ENCODE results near the gene F5. TPM values are rescaled to one million over a fixed set of nuclear protein-coding genes. Genes with fewer than 3 reads are reported as not detected.

The F5 gene
- total and polyA plus RNA-seq, 2 of the 13 experiments (the other 11 are each of a cell fraction or from before 2014, with no cell fraction given), result 38.3 to 64.0 TPM

DNA sequence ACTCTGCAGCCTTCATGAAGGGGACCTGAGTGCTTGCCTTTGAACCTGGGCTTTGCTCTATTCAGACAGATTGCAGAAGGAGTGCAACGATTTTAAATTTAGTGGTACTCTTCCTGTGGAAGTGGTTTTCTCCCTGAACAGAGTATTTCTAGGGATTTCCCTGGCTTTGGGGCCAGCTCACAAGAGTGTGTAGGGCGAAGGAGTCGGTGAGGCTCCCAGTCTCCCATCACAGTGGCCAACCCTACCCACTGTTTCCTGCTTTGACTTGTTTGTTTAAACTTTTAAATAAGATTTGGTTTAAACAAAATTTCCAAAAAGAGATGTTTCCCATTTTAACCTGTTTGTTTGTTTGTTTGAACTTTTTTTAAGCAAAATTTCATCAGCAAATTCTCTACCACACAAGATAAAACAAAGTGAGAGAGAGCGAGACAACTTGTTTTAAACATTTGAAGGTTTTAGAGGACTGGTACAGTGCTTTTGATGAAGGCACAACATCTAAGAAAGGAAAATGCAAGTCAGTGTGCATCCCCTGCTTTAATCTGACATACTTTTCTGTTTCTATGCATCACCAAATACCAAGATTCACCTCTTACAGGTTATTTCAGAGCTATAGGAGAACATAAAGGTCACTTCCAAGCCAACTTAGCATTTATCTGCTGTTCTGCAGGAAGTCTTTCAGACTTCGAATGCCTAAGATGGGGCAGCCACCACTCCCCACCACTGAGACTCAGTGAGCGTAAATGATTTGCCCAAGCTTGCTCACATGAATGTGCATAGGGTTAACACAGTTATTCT is 37.0 kb upstream of the F5 start:
- CTCF ChIA-PET (ENCODE audit: low intra/inter-chr PET ratio, low total read pairs), result no interaction called here
- no TSS peak for BruUV-seq (replicated peaks)
- WGBS (ENCODE audit: low lambda C conversion rate), result 21% methylated on average over 6 of the region's 6 CpGs

DNA sequence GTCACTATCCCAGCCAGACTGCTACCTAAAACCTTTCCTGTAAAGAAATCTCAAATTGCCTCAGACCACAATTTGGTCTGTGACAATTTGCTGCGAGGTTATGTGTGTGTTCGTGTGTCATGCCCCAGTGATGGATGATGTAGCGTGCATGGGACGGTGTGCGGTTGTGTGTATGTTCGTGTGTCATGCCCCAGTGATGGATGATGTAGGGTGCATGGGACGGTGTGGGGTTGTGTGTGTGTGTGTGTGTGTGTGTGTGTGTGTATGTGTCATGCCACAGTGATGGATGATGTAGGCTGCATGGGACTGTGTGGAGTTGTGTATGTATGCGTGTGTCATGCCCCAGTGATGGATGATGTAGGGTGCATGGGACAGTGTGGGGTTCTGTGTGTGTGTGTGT is 34.3 kb upstream of the F5 start:
- Histone ChIP-seq H3K27me3 (ENCODE audit: control insufficient read depth in 1 of 2, insufficient read depth in 2 of 2, low read length in 2 of 2) (peaks cover 2 to 22% of the 10 kb centered on the region in 2 experiments; a peak in 3 of 5 replicates), H3K4me1 (ENCODE audit: insufficient read depth, low read length) (no peaks in the 10 kb centered on the region), H3K27ac (ENCODE audit: extremely low read length, insufficient read depth, low read length) (no peak overlapping the region), H2AFZ (ENCODE audit: low read length) (no peak overlapping the region), H3K9ac (ENCODE audit: insufficient read depth, low read depth, low read length) (no peak overlapping the region), H3K36me3 (replicated peaks in 1 of 2; ENCODE audit: control insufficient read depth in 1 of 2, insufficient read depth in 2 of 2, low read length in 2 of 2) (no peaks in the 10 kb centered on the region), H3K9me3 (ENCODE audit: low read length) (no peaks in the 10 kb centered on the region), H3K79me2 (ENCODE audit: insufficient read depth, low read length) (no peaks in the 10 kb centered on the region), H4K20me1 (ENCODE audit: insufficient read depth, low read length) (no peaks in the 10 kb centered on the region), H3K4me2 (ENCODE audit: low read depth, low read length) (no peak overlapping the region), H3K4me3 (replicated peaks in 1 of 3; ENCODE audit: insufficient read depth in 1 of 3, low read depth in 2 of 3, low read length in 3 of 3) (no peak overlapping the region)
- ChIA-PET POLR2A (no interaction called here), CTCF (ENCODE audit: low intra/inter-chr PET ratio, low total read pairs) (no interaction called here)
- 67% methylated on average over 8 of the region's 8 CpGs for WGBS (ENCODE audit: low lambda C conversion rate)
- intact Hi-C loops (cut with micrococcal nuclease; ENCODE audit: unreplicated experiment) (no loop called here), in situ Hi-C loops (cut with HindIII; ENCODE audit: extremely low pct_ligation_motif_present, low pct_unique_long_range_greater_than_20kb) (no loop called here)
- DNase-seq (ENCODE audit: low spot score) (no peak), FAIRE-seq (no peak), ATAC-seq (no peak)
- BruUV-seq (replicated peaks), result no TSS peak
- TF ChIP-seq FOXO1 (CRISPR knock-in tag; IDR thresholded peaks at IDR 0.05), result no peak
- no peak for TF ChIP-seq NFAT5 (CRISPR knock-in tag; IDR thresholded peaks at IDR 0.05)
- TF ChIP-seq ZNF292 (CRISPR knock-in tag; IDR thresholded peaks at IDR 0.05; ENCODE audit: borderline replicate concordance, low read depth), result no peak
- TF ChIP-seq NFIC (IDR thresholded peaks at IDR 0.05; ENCODE audit: low read length), result no peak
- TF ChIP-seq, protein P1, sequence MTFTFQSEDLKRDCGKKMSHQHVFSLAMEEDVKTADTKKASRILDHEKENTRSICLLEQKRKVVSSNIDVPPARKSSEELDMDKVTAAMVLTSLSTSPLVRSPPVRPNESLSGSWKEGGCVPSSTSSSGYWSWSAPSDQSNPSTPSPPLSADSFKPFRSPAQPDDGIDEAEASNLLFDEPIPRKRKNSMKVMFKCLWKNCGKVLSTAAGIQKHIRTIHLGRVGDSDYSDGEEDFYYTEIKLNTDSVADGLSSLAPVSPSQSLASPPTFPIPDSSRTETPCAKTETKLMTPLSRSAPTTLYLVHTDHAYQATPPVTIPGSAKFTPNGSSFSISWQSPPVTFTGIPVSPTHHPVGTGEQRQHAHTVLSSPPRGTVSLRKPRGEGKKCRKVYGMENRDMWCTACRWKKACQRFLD (CRISPR knock-in tag; IDR thresholded peaks at IDR 0.05; ENCODE audit: borderline replicate concordance), result no peak
- TF ChIP-seq, protein P2, sequence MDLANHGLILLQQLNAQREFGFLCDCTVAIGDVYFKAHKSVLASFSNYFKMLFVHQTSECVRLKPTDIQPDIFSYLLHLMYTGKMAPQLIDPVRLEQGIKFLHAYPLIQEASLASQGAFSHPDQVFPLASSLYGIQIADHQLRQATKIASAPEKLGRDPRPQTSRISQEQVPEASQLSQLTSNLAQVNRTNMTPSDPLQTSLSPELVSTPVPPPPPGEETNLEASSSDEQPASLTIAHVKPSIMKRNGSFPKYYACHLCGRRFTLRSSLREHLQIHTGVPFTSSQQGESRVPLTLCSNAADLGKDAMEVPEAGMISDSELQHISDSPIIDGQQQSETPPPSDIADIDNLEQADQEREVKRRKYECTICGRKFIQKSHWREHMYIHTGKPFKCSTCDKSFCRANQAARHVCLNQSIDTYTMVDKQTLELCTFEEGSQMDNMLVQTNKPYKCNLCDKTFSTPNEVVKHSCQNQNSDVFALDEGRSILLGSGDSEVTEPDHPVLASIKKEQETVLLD (CRISPR knock-in tag; IDR thresholded peaks at IDR 0.05; ENCODE audit: low read depth), result no peak
- TF ChIP-seq CREM (IDR thresholded peaks at IDR 0.05), result no peak
- TF ChIP-seq CREM (CRISPR knock-in tag; IDR thresholded peaks at IDR 0.05), result no peak
- no peak for TF ChIP-seq SRSF4 (IDR thresholded peaks at IDR 0.05; ENCODE audit: low read depth, low read length, poor library complexity, severe bottlenecking)

More for the DNA sequence above, 37.0 kb upstream of the F5 start:
- no peak overlapping the region for H2AFZ ChIP-seq (ENCODE audit: low read length)
- POLR2A ChIA-PET, result no interaction called here
- no peak overlapping the region for H3K4me2 ChIP-seq (ENCODE audit: low read depth, low read length)
- no peaks in the 10 kb centered on the region for H4K20me1 ChIP-seq (ENCODE audit: insufficient read depth, low read length)
- H3K9ac ChIP-seq (ENCODE audit: insufficient read depth, low read depth, low read length), result no peak overlapping the region
- intact Hi-C loops (cut with micrococcal nuclease; ENCODE audit: unreplicated experiment), result no loop called here
- no peaks in the 10 kb centered on the region for H3K4me1 ChIP-seq (ENCODE audit: insufficient read depth, low read length)
- no peak overlapping the region for H3K27ac ChIP-seq (ENCODE audit: extremely low read length, insufficient read depth, low read length)
- H3K9me3 ChIP-seq (ENCODE audit: low read length), result no peaks in the 10 kb centered on the region
- no peaks in the 10 kb centered on the region for H3K79me2 ChIP-seq (ENCODE audit: insufficient read depth, low read length)
- peaks cover 2 to 9% of the 10 kb centered on the region in 2 experiments; a peak in 1 of 5 replicates for H3K27me3 ChIP-seq (ENCODE audit: control insufficient read depth in 1 of 2, insufficient read depth in 2 of 2, low read length in 2 of 2)
- no peak for DNase-seq (ENCODE audit: low spot score)
- FAIRE-seq, result no peak
- H3K36me3 ChIP-seq (replicated peaks in 1 of 2; ENCODE audit: control insufficient read depth in 1 of 2, insufficient read depth in 2 of 2, low read length in 2 of 2), result no peaks in the 10 kb centered on the region
- H3K4me3 ChIP-seq (replicated peaks in 1 of 3; ENCODE audit: insufficient read depth in 1 of 3, low read depth in 2 of 3, low read length in 3 of 3), result no peak overlapping the region
- in situ Hi-C loops (cut with HindIII; ENCODE audit: extremely low pct_ligation_motif_present, low pct_unique_long_range_greater_than_20kb), result no loop called here
- ATAC-seq, result no peak
- TF ChIP-seq SMAD1 (CRISPR knock-in tag; IDR thresholded peaks at IDR 0.05; ENCODE audit: borderline replicate concordance, low read depth), result no peak

Data from HepG2 (cell line).